ENCODE results near the gene SPEF2. TPM values are rescaled to one million over a fixed set of nuclear protein-coding genes. Genes with fewer than 3 reads are reported as not detected.
A peak's percentile ranks its signal among the peaks of the same experiment; 100 is the strongest.

Gene SPEF2
- total RNA-seq, 2 experiments from 2014 or later = 3.2 TPM

DNA sequence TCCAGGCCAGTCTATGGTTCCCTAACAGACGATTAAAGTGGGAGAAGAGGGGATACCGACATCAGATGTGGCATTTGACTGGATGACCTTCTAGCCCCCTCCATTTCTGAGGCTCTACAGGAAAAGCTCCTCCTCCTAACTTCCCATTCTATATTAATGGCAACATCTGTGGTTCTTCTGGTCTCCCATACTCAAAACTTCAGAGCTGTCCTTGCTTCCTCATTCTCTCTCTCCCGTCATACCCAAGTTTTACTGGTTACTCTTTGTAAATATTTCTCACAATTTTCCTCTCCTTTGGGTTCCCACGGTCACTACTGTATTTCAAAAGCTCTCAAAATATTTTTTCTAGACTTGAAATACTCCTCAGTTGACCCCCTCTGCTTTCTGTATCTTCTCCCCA lies 203.1 kb downstream of the SPEF2 start:
- Mint-ChIP-seq H3K4me1 (ENCODE audit: low read depth) (peaks cover 72% of the 10 kb centered on the region), H3K27me3 (no peaks in the 10 kb centered on the region), H3K4me3 (peak overlapping the region; percentile 21), H3K9me3 (no peaks in the 10 kb centered on the region), H3K27ac (peak overlapping the region; percentile 87), H3K36me3 (ENCODE audit: low read depth) (peaks cover 4% of the 10 kb centered on the region)
- DNase-seq (no peak), ATAC-seq (ENCODE audit: poor library complexity) (no peak)
- POLR2A ChIA-PET = interaction anchor here (0.8 to 13.7 kb wide), 9 partner anchors 9 to 60 kb away, joined by 3 to 576 read pairs (median 60); partner anchors contain the start of gene IL7R
- CTCF ChIA-PET = interaction anchor here (1.4 to 4.0 kb wide), 3 partner anchors 13 to 43 kb away, joined by 3 to 20 read pairs (median 19); no protein-coding TSS in a partner anchor
- Histone ChIP-seq H3K27ac (ENCODE audit: low read depth in 1 of 2, low read length in 2 of 2) (peak overlapping the region in 1 of 2 donors; percentile 54), H3K4me3 (ENCODE audit: low read length) (no peak overlapping the region), H3K9me3 (ENCODE audit: control insufficient read depth in 1 of 2, insufficient read depth in 1 of 2, low read length in 2 of 2) (no peaks in the 10 kb centered on the region), H3K27me3 (ENCODE audit: control insufficient read depth in 1 of 2, insufficient read depth in 2 of 2, low read length in 2 of 2) (no peaks in the 10 kb centered on the region), H3K36me3 (ENCODE audit: insufficient read depth, low read length) (no peaks in the 10 kb centered on the region), H3K4me1 (ENCODE audit: insufficient read depth, low read length) (peaks cover 85% of the 10 kb centered on the region)
- intact Hi-C loops (cut with DNase I, micrococcal nuclease) = no loop called here
- TF ChIP-seq CTCF (IDR thresholded peaks at IDR 0.05) = no peak

DNA sequence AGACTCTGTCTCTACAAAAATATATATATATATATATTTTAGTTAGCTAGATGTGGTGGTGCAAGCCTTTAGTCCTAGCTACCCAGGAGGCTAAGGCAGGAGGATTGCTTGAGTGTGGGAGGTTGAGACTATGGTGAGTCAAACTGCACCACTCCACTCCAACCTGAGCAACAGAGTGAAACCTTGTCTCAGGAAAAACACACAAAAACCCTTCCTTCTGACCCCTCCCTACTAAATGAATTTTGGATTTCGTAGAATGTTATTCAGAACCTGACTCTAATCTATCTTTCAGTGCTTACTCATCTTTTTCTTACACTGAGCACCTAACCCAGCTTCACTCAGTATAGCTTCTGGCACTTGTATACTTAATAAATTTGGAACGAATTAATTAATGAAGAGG lies 203.8 kb downstream of the SPEF2 start:
- Mint-ChIP-seq H3K4me1 (ENCODE audit: low read depth) (peaks cover 80% of the 10 kb centered on the region), H3K36me3 (ENCODE audit: low read depth) (peaks cover 4% of the 10 kb centered on the region), H3K9me3 (no peaks in the 10 kb centered on the region), H3K27ac (peak overlapping the region; percentile 87), H3K27me3 (no peaks in the 10 kb centered on the region), H3K4me3 (peak overlapping the region; percentile 70)
- intact Hi-C loops (cut with DNase I, micrococcal nuclease) = no loop called here
- no peak overlapping the region for H3K4me3 ChIP-seq (ENCODE audit: low read length)
- H3K9me3 ChIP-seq (ENCODE audit: control insufficient read depth in 1 of 2, insufficient read depth in 1 of 2, low read length in 2 of 2) = no peaks in the 10 kb centered on the region
- TF ChIP-seq CTCF (IDR thresholded peaks at IDR 0.05) = no peak
- ChIA-PET POLR2A (interaction anchor here (1.0 to 13.7 kb wide), 16 partner anchors 9 to 170 kb away, joined by 3 to 576 read pairs (median 18); partner anchors contain the start of gene IL7R), CTCF (interaction anchor here (0.9 to 4.0 kb wide), 7 partner anchors 10 to 103 kb away, joined by 3 to 20 read pairs (median 4); no protein-coding TSS in a partner anchor)
- ATAC-seq (ENCODE audit: poor library complexity) = no peak
- no peaks in the 10 kb centered on the region for H3K27me3 ChIP-seq (ENCODE audit: control insufficient read depth in 1 of 2, insufficient read depth in 2 of 2, low read length in 2 of 2)
- H3K27ac ChIP-seq (ENCODE audit: low read depth in 1 of 2, low read length in 2 of 2) = peak overlapping the region in 1 of 2 donors; percentile 54
- no peaks in the 10 kb centered on the region for H3K36me3 ChIP-seq (ENCODE audit: insufficient read depth, low read length)
- DNase-seq = peak in 1 of 14 experiments; percentile 34
- peaks cover 85% of the 10 kb centered on the region for H3K4me1 ChIP-seq (ENCODE audit: insufficient read depth, low read length)

DNA sequence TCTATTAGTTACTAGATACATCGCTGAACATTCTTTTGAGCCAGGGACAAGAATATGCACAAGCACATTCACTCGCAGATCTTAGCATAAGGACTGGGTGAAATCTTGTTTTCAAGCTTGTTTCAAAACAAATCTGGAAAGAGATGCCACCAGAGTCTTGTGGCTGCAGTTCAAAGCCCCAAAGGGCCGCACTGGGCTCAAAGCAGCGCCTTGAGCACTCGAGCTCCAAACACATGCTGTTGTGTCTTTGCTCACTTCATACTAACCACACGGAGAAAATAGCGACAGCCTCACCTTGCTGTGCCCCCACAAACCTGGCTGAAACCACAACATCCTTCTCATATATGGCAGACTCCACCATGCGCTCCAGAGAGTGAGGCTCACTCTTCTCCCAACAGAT lies 204.8 kb downstream of the SPEF2 start:
- ATAC-seq (ENCODE audit: poor library complexity) (peak; percentile 72), DNase-seq (peak; percentile 38 to 79 (median 58))
- peaks cover 90% of the 10 kb centered on the region for H3K4me1 Mint-ChIP-seq (ENCODE audit: low read depth)
- intact Hi-C loops (cut with DNase I, micrococcal nuclease) = loop anchor here in 1 of 2 experiments (1.0 kb wide), 2 partner anchors 8 to 11 kb away; no protein-coding TSS in a partner anchor
- no peaks in the 10 kb centered on the region for H3K9me3 ChIP-seq (ENCODE audit: control insufficient read depth in 1 of 2, insufficient read depth in 1 of 2, low read length in 2 of 2)
- H3K4me1 ChIP-seq (ENCODE audit: insufficient read depth, low read length) = peaks cover 85% of the 10 kb centered on the region
- peak overlapping the region; percentile 87 for H3K27ac Mint-ChIP-seq
- POLR2A ChIA-PET = interaction anchor here (0.7 to 13.7 kb wide), 26 partner anchors 10 to 893 kb away, joined by 3 to 576 read pairs (median 8); partner anchors contain the start of gene IL7R
- peak overlapping the region; percentile 5 for H3K4me3 ChIP-seq (ENCODE audit: low read length)
- no peaks in the 10 kb centered on the region for H3K36me3 ChIP-seq (ENCODE audit: insufficient read depth, low read length)
- no peaks in the 10 kb centered on the region for H3K27me3 ChIP-seq (ENCODE audit: control insufficient read depth in 1 of 2, insufficient read depth in 2 of 2, low read length in 2 of 2)
- peak overlapping the region; percentile 70 for H3K4me3 Mint-ChIP-seq
- H3K36me3 Mint-ChIP-seq (ENCODE audit: low read depth) = peaks cover 4% of the 10 kb centered on the region
- no peaks in the 10 kb centered on the region for H3K27me3 Mint-ChIP-seq
- TF ChIP-seq CTCF (IDR thresholded peaks at IDR 0.05) = no peak
- CTCF ChIA-PET = interaction anchor here (1.0 to 4.0 kb wide), 9 partner anchors 9 to 102 kb away, joined by 3 to 20 read pairs (median 4); no protein-coding TSS in a partner anchor
- no peaks in the 10 kb centered on the region for H3K9me3 Mint-ChIP-seq
- peak overlapping the region; percentile 50 to 54 for H3K27ac ChIP-seq (ENCODE audit: low read depth in 1 of 2, low read length in 2 of 2)
